GDM1 (cell line): ENCODE data around the gene CCS.
"Not testable (repeated sequence)": the region's sequence is repeated elsewhere in the genome, so short reads cannot be mapped to it uniquely, and the experiment has no call there.

ENCODE experiments used
- DNase-seq: peaks from one replicate; lab custom pipeline; 2025; lab: John Stamatoyannopoulos, UW

The CCS gene

DNA sequence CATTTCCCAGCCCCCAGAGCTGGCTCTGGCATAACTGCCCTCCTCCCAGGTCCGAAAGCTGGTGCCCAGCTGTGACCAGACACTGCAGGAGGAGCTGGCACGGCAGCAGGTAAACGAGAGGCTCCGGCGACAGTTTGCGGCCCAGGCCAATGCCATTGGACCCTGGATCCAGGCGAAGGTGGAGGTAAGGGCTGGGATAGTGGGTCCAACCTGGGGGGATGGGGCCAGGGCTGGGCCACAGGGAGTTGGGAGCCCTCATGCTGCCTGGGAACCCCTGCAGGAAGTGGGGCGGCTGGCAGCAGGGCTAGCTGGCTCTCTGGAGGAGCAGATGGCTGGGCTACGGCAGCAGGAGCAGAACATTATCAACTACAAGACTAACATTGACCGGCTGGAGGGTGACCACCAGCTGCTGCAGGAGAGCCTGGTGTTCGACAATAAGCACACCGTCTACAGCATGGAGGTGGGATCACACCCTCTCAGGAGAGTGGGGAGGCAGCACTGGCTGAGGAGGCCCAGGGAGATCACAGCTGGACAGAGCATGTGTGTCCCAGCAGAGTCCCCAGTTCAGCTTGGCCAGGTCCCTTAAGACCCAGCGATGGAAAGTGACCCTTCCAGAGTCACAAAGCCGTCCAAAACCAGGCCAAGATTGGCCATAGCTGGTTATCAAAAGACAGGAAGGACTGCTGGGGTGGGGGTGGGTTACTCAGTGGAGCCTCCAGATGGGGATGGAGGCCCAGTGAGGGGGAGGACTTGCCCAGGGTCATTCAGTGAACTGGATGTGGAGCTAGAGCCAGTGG is 31.6 kb upstream of the CCS start:
- no peak for DNase-seq

DNA sequence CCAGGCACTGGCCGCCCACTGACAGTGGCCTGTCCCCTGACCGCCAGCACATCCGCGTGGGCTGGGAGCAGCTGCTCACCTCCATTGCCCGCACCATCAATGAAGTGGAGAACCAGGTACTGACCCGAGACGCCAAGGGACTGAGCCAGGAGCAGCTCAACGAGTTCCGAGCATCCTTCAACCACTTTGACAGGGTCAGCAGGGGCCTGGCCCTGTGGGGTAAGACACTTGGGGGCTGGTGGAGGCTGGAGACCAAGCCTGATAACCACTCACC is 31.1 kb upstream of the CCS start:
- no peak for DNase-seq

DNA sequence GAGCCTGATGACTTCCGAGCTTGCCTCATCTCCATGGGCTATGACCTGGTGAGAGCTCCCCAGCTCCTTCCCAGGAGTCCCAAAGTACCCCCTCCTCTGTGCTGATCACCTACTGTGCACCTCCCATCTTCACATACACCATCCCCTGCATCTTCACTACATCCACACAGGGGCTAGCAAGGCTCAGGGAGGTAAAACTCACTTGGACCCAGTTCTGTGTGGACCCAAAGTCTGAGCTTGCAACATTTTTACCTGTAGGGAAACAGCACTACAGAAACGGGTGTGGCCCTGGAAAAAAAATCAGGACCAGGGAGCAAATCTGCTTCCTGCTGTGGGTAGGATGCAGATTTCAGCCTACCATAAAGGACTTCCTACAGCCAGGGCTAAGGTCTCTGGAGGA is 30.7 kb upstream of the CCS start:
- no peak for DNase-seq

DNA sequence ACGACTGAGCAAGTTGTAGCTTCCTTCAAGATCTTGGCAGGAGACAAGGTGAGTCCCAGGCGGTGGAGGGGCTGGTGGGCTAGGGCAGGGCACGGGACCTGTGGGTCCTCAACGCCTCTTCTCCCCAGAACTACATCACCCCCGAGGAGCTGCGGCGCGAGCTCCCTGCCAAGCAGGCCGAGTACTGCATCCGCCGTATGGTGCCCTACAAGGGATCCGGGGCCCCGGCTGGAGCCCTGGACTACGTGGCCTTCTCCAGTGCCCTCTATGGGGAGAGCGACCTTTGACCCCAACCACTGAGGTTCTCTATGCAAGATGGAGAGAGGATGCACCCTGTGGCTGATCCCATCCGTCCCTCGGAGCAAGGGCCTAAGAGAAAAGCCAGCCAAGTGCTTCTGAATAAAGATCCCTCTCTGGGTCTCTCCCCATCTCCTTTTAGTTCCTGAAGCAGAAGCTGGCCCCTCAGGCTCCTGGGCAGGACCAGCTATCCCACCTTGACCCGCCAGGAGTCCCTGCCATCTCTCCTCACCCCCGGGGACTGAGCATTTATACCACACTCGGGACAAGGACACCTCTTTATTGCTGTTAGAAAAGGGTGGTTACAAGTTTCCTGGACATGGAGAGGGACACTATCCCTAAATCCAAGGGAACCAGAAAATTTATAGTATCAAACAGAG is 29.9 kb upstream of the CCS start:
- no peak for DNase-seq

DNA sequence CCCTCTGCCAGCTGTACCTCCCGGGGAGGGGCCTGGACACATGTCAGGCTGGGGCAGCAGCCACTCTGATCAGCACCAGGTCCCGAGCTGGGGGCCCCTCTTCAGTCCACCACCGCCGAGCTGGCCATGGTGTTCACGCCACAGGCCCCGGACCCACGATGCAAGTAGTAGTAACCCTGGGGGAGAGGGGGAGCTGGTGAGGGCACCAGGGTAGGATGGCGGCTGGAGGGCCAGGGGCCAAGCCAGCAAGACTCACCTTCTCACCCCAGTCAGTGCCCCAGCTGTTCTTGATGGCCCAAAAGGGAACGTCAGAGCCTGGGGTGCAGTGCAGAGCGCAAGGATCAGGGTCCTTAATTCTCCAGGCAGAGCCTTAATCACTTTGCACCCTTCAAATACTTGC is 29.2 kb upstream of the CCS start:
- no peak for DNase-seq

DNA sequence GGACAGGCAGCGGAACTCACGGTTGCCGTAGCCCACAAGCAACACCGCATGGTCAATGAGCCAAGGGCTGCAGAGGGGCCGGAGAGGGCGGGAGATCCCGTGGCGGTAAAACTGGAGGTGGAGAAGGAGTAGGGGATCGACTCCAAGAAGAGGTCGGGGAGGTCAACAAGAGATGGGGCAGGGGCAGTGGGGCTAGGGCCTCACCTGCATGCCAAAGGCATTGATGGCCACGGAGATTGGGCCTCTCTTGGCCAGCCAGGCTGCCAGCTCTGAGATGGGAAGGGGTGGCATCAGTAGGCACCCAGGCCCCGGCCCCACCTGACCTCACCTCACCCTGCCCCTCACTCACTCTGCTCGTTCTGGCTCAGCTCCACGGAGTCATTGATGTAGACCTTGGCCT is 28.4 kb upstream of the CCS start:
- DNase-seq, result no peak

DNA sequence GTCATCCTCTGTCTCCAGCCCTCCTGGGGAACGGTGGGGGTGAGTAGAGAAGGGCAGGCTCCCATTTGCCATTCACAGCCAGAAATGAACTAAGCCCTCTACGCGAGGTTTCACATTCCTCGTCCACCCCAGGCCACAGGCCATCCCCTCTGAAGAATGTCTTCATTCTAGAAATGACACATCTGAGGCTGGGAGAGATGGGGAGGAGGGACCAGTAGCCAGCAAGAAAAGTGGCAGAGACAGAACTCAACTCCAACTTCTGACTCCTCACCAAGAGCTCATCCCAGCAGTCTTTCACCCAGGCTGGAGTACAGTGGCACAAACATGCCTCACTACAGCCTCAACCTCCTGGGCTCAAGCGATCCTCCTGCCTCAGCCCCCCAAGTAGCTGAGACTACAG is 28.0 kb upstream of the CCS start:
- no peak for DNase-seq

DNA sequence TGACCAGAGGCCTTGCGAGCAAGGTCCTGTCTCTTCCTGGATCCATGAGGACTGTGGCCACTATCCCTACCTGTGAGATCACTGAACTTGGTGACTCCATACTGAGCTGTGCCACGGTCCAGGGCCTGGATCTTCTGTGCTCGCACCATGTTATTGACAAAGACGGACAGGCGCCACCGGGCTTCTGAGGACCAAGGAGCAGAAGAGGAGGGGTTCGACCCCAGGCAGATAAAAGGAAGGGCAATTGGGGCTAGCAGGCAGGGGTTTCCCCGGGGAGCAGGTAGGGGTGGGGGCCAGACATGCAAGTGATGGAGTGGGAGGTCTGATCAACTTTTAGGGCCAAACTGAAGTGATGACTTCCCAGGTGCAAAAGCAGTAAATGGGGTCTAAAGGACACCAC is 26.8 kb upstream of the CCS start:
- no peak for DNase-seq

DNA sequence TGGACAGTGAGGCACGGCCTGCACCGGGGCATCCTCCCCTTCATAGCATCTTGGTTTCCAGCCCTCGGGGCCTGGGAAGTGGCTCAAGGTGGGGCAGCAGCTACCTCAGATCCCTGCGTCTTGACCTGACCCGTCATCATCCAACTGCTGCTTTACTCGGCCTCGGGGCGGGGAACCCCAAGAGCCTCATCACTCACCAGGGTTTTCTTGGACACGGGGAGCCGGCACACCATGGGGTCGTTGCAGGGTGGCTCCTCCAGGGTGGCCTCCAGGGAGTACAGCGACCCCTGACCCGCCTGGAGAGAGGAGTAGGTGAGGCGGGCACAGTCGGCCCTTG is 25.2 kb upstream of the CCS start:
- DNase-seq, result no peak

DNA sequence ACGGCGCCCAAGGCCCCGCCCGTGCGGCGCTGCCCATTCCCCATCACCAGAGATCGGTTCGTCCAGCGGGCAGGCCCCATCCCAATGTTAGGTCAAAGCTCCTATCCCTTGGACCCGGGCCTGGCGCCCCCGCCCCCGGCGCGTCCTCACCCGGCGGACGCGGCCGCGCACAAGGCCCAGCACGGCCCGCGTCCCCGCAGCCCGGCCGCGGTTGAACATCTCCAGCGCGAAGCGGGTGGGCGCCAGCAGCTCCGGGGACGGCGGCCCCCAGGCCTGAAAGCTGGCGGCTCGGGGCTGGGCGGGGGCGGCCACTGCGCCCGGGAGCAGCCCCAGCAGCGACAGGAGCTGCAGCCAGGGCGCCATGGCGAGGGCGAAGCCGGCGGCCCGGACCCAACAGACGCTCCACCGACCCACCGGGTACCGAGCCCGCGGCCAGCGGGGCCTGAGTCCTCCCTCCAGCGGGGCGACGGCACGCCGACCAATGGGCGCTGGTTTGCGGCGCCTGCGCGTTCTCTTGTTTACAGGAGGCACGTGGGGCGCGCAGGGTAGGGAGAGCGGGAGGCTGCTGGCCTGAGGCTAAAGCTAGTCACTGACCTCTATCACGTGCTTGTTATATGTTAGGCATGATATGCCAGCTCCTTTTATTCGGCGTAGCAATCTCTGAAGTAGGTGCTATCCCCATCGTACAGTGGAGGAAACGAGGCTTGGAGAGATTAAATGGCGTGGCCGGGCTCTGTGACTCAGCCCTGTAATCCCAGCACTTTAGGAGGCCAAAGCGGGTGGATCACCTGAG is 24.7 kb upstream of the CCS start, which contains the start of gene CTSF:
TSS of gene CTSF (minus strand) at position 483 of the 793 bp plus-strand sequence. CDS start at position 363, 120 bp downstream.
- peak; percentile 18 for DNase-seq

DNA sequence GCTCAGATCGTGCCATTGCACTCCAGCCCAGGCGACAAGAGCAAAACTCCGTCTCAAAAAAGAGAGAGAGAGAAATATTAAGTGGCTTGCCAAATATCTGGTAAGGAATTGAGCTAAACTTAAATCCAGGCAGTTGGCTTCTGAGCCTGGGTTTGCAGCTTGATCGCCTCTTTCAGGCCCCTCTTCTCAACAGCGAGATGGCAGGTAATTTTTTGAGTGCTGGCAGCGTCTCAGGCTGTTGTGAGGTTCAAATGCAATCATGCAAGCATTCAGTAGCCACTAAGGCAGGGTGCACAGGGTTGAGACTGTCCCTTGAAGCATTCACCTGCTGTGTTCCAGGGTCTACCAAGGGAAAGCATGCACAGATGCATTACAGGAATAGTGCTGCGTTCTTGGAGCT is 23.9 kb upstream of the CCS start:
- DNase-seq, result no peak

DNA sequence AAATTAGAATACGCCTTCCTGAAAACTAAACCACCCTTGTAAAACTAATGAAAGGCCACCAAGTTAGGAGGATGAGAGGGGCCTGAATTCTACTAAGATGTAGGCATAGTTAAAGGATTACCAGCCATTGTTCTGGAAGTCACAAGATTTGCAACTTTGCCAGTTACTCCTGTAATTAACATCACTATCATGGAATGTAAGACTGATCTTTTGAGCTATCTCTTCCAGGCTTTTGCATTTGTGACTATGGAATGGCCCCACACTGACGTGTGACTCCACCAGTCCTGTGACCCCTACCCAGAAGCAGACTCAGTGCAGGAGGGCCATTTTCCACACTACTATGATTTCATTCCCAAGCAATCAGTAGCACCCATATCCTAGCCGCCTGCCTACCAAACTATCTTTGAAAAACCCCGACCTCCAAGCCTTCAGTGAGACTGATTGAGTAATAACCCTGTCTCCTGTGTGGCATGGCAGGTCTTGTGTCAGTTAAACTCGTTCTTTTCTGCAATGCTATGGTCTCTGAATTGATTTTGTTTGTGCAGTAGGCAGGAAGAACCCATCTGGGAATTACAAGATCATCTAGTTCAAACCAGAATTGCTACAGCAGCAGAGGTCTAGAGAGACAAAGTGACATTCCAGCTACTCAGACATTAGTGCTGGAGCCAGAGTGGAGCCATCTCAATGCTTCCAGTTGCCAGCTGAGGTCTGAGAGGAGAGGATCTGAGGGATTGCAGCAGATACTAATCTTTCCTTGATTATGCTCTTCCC is 22.7 kb upstream of the CCS start:
- no peak for DNase-seq

DNA sequence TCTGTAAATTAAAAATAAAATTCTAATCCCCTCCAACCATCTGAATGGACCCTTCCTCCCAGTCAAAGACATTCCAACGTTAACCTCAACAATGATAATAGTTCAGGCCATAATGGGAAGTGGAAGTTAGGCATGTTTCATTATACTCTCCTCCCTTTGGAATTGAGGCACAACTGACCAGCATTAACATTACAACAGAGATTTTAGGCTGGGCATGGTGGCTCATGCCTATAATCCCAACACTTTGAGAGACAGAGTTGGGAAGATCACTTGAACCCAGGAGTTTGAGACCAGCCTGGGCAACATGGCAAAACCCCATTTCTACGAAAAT is 22.2 kb upstream of the CCS start:
- DNase-seq, result no peak

DNA sequence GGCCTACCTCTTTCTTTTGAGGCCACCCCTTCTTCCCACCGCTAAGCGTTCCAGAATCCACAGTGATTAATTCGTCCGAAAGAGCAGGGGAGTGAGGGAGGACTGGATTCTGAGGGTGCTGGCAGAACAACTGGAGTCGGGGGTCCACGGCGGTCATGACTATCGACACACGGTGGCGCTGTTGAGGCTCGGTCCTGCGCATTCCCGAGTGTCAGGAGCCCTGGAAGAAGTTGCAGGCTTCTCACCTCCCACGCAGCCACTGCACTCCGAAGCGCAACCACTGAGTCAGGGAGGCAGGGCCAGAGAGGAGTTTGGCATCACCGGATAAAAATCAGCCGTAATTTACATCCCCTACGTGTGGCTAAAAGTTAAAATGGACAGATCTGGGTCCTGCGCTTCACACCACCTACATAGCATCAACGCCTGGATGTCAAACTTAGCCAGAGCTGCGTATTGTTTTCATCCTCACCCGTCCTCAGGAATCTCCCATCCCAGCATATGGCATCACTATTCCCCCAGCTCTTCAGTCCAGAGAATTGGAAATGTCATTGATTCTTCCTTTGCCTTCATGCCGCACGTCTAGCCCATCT is 13.9 kb upstream of the CCS start:
- peak; percentile 39 for DNase-seq

DNA sequence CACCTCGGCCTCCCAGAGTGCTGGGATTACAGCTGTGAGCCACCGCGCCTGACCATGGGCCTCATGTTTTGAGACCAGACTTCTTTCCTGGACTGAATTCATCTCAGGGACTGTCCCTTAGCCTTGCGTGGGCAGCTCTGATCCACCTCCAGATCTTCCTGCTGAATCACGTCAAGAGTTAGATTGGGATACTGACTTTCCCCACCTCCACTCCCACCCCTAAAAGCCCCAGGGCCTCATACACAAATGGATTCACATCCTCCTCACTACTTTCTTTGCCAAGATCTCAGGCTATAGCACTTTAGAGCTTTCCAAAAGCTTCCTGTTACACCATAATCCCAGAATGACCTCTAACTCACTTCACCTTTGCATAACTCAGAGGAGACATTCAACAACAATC is 12.2 kb upstream of the CCS start:
- DNase-seq, result no peak

DNA sequence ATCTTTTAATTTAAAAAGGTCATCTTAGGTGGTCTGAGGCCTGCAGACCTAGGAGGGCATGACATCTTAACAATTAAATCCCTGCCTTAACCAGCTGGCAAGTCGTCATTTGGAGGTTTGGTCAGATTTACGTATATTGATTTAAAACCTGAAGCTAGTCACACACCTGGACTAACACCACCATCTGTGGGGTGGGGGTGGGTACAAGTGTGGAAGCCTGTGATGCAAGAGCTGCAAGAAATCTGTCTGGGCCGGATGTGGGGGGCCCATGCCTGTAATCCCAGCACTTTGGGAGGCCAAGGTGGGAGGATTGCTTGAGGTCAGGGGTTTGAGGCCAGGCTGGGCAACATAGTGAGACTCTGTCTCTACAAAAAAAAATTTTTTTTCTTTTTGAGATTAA is 11.7 kb upstream of the CCS start:
- no peak for DNase-seq

DNA sequence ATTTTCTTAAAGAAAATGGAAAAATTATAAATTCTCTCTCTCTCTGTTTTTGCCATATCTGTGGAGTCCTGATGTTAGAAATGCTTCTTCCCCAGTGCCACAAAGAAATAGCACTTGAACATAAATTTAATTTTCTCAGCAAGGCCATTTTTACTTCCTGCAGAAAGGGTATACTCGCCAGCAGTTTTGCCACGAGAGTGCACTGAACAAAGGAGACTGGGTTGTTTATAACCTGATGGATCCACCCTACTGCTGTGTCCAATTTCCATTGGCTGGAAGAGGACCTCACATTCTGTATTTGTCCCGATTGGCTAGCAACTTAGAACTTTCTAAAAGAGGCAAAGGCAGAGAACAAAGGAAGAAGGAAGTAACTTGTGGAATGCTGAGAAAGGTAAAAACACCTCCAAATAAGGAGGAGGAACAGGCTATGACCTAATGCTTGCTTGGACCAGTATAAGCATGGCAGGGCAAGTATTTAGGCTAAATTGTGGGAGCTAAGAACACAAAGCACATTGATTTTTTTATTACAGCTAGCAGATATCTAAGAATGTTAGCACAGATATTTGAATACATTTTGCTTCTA is 10.3 kb upstream of the CCS start:
- DNase-seq, result not testable (repeated sequence)

DNA sequence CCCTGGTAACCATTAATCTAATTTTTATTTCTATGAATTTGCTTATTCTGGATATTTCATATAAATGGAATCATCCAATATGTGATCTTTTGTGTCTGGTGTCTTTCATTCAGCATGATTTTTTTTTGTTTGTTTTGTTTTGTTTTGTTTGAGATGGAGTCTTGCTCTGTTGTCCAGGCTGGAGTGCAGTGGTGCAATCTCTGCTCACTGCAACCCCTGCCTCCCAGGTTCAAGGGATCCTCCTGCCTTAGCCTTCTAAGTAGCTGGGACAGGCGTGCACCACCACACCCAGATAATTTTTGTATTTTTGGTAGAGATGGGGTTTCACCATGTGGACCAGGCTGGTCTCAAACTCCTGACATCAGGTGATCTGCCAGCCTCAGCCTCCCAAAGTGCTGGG is 7.5 kb upstream of the CCS start:
- DNase-seq, result not testable (repeated sequence)

DNA sequence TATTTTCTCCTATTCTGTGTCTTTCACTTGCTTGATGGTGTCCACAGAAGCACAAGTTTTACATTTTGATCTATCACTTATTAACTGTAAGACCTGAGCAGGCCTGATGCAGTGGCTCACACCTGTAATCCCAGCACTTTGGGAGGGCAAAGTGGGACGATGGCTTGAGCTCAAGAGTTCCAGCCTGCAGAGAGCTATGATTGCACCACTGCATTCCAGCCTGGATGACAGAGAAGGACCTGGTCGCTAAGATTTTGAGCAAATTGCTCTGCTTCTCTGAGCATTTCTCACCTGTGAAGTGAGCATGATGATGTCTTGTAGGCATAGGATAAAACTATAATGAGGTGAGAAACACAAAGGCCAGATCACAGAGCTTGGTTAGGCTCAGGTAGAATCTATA is 6.8 kb upstream of the CCS start:
- no peak for DNase-seq

DNA sequence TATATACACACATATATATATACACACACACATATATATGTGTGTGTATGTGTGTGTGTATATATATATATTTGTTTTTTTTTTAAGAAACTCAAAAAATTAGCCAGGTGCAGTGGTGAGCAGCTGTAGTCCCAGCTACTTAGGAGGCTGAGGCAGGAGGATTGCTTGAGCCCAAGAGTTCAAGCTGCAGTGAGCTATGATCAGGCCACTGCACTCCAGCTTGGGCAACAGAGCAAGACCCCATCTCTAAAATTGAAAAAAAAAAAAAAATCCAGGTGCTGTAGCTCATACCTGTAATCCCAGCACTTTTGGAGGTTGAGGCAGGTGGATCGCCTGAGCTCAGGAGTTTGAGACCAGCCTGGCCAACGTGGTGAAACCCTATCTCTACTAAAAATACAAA is 3.7 kb upstream of the CCS start:
- DNase-seq, result not testable (repeated sequence)

DNA sequence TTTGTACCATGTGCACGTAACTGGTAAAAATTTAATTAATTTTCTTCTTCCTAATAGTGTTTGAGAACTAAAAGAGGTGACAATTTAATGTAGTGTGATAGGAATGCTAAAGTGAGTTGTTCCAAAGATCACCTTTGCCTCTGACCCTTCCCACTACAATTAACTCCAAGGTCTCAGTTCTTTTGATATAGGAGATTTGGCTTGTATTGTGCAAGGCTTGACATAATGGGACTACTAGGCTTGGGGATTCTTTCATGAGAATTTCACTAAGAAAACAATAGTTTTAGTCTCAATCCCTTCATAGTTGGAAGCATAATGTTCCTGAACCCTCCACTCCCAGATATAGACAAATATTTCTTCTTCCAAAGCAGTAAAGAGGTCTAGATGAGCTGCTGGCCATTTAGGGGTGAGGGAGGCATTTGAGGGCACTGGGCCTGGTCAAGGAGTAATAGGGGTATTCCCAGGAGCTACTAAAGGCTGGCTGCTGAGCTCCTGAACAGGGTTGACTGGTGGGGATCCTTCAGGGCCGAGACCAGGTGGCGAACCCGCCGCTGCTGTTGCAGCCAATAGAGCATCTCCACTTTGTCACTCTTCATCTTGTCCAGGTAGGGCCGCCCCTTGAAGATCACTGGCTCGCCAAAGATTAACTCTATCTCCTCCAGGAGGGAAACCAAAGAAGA is 2.8 kb upstream of the CCS start:
- DNase-seq, result no peak
